GM10266 (cell line): ENCODE measurements around the gene RTKN2.

Experiments used
- DNase-seq: peaks from one replicate; pipeline ENCODE4 v3.0.0; 2012; ENCODE audit errors: extremely low spot score
- CTCF ChIP-seq: IDR thresholded peaks from 2 replicates; pipeline ENCODE4 v1.5.1; 2012; ENCODE audit warnings: mild to moderate bottlenecking, low read depth; ENCODE audit not compliant: control insufficient read depth, insufficient read depth; ENCODE audit errors: missing control alignments

Gene RTKN2

GRCh38 chr10:62268399-62269114 lies at the start of gene RTKN2:
RTKN2 (minus strand) TSS chr10:62268844; CDS start chr10:62268610, 234 bp downstream.
- DNase-seq: peak; percentile 75

GRCh38 chr10:62317257-62317656 lies 48.6 kb upstream of the RTKN2 start:
- no peak for TF ChIP-seq CTCF
- DNase-seq: no peak

More at GRCh38 chr10:62268399-62269114, at the start of gene RTKN2:
- TF ChIP-seq CTCF: no peak

GRCh38 chr10:62309254-62309653 lies 40.6 kb upstream of the RTKN2 start:
- DNase-seq: no peak
- no peak for TF ChIP-seq CTCF

GRCh38 chr10:62308101-62308500 lies 39.5 kb upstream of the RTKN2 start:
- no peak for TF ChIP-seq CTCF
- no peak for DNase-seq

- no peak for TF ChIP-seq CTCF
- no peak for DNase-seq
These were observed 39.0 kb upstream of the RTKN2 start for GRCh38 chr10:62307635-62308034.

- no peak for DNase-seq
- no peak for TF ChIP-seq CTCF
These were observed 38.0 kb upstream of the RTKN2 start for GRCh38 chr10:62306663-62307062.

- DNase-seq: no peak
- no peak for TF ChIP-seq CTCF
These were observed 37.2 kb upstream of the RTKN2 start for GRCh38 chr10:62305813-62306212.
